Retinal pigment epithelial cell (primary cell): ENCODE data around the gene OR2F1.

Experiments used
- DNase-seq: peaks from one replicate; pipeline ENCODE4 v3.0.0-alpha.2; 2010; ENCODE audit warnings: low read depth
- H3K4me3 ChIP-seq: 2 replicates; pipeline ENCODE4 v1.5.1; 2011; ENCODE audit warnings: mild to moderate bottlenecking, low read length, control low read depth, moderate library complexity
- TF ChIP-seq, protein P1 (sequence below): conservative IDR thresholded peaks from 2 replicates; pipeline ENCODE4 v1.5.1; 2011; ENCODE audit warnings: low read depth, low read length, control low read depth, inconsistent platforms

Gene OR2F1

DNA sequence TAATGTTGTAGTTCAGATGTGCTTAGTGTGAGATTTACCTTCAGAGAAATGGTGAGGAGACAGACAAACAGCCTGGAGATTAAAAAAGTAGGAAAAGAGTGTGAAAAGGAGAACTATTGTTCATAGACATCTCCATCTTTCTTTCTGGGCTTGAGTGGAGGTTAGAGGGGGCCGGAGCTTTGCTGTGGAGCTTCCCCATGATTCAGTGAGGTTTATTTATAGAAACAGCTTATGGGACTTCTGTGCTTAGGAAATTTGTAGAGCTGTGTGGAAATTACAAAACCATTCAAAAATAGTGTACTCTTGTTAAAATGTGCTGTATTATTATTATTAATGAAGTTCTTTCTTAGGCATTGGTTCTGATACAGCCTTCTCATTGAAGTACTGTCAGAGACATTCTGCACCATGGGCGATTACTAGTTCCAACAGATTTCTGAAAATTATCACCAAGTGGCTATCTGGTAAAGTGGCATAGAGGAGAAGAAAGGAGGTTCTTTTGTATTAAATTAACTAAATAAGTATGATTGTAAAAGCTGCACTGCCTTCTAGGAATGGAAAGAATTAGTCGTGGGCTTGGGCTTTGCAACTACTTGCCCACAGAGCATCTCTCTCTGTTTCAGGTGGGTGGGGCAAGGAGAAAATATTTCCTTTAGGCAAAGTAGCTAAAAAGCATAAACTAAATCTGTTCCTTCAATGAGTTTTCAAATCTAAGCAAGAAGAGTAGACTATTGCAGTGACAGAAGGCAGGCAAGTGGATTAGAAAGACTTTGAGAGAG, 44.0 kb upstream of the OR2F1 start:
- DNase-seq: no peak
- no peak overlapping the region for H3K4me3 ChIP-seq
- TF ChIP-seq, protein P1, sequence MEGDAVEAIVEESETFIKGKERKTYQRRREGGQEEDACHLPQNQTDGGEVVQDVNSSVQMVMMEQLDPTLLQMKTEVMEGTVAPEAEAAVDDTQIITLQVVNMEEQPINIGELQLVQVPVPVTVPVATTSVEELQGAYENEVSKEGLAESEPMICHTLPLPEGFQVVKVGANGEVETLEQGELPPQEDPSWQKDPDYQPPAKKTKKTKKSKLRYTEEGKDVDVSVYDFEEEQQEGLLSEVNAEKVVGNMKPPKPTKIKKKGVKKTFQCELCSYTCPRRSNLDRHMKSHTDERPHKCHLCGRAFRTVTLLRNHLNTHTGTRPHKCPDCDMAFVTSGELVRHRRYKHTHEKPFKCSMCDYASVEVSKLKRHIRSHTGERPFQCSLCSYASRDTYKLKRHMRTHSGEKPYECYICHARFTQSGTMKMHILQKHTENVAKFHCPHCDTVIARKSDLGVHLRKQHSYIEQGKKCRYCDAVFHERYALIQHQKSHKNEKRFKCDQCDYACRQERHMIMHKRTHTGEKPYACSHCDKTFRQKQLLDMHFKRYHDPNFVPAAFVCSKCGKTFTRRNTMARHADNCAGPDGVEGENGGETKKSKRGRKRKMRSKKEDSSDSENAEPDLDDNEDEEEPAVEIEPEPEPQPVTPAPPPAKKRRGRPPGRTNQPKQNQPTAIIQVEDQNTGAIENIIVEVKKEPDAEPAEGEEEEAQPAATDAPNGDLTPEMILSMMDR: no peak

DNA sequence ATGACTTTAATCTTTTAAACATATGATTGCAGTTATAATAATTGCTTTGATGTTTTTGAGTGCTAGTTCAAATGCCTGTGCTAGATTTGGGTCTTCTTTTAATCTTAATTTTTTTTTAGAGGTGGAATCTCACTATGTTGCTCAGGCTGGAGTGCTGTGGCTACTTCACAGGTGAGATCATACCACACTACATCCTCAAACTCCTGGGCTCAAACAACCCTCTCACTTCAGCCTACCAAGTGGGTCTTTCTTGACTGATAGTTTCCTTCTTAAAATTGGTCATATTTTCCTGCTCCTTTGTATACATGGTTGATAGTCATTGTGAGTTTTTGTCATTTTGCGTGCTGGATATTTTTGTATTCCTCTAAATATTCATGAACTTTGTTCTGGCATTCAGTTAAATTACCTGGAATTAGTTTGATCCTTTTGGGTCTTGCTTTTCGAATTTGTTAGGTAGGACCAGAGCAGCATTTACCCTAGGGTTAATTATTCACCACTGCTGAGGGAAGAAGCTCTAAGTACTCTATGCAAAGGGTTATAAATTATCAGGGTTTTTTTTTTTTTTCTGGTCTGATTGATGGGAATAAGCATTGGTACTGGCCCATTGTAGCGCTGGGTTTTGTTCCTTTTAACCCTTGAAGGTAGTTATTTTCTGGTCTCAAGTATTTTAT, 40.6 kb upstream of the OR2F1 start:
- DNase-seq: no peak
- H3K4me3 ChIP-seq: no peak overlapping the region
- TF ChIP-seq, protein P1: no peak

DNA sequence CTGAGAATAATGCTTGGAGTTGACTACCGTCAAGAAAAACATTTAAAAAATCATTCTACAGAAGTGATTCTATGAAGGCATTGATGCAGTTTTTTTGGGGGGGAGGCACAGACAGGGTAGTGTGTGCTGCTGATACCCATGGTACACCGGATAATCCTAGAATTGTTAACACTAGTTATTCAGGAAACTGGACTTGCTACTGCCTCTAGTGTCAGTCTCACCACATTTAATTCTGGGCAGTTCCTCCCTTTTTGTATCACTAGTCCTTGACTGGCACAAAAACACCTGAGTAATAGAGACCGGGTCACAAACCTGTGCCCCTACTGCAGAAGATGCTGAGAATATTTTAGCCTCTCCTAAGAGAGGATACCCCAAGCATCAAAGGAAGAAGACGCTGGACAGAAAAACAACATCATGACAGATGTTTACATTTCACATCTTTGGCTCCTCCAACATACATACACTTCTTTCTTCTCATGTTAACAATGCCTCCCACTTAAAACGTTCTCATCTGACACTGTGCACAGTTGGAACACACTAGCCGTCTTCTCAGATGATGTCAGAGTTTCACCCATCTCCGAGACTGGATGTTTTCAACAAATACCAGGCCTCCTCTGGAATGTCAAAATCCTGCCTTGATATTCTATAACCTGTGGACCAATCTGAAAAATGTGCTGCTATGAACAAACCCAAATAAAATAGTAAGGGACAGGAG, 39.5 kb upstream of the OR2F1 start:
- H3K4me3 ChIP-seq: no peak overlapping the region
- TF ChIP-seq, protein P1: no peak
- no peak for DNase-seq

DNA sequence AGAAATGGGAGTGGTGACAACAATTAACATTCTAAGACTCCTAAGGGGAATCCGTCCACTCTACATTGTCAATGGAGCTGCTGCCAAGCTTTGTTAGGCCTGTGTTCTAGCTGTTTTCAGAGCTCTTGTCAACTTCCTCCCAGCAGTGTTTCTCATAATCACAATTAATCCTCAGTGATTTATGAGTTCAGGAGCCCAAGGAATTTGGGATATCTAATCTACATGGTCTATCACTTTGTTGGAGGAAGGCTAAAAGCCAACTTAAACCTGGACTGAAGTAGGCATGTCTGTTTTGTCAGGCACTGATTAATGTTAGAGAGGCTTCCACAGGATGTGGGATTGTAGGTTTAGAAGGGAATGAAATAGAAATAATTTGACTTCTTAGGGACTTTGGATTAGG, 29.8 kb upstream of the OR2F1 start:
- no peak overlapping the region for H3K4me3 ChIP-seq
- no peak for DNase-seq
- TF ChIP-seq, protein P1: no peak

DNA sequence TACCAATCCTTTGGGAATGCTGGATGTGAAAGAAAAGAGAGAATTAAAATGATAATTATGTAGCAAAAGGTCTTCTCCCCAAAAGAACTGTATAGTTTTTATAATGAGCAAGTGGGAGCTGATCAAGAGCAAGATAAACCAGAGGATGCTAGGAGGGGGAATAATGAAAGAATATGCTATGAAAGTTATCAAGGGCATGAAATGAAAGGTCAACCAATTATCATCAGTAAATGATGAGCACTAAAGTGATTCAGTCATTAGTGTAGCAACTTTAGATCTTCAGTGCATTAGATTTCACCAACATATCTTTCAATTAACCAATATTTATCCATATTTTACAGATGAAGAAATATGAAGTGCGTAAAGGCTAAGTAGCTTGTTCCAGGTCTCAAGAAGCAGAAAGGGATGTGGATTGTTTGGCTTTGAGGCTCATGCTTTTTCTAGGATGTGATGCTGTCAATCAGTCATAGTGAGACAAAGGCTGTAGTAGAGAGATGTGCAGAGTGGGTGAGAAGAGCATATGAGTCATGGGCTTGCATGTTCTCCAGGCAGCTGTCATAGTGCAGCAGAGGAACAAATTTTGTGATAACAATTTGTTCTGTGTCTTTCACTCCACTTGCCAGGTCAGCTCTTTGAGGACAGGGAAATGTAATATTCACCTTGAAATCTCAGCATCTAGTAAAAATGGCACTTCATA, 25.3 kb upstream of the OR2F1 start:
- DNase-seq: no peak
- no peak overlapping the region for H3K4me3 ChIP-seq
- TF ChIP-seq, protein P1: no peak

DNA sequence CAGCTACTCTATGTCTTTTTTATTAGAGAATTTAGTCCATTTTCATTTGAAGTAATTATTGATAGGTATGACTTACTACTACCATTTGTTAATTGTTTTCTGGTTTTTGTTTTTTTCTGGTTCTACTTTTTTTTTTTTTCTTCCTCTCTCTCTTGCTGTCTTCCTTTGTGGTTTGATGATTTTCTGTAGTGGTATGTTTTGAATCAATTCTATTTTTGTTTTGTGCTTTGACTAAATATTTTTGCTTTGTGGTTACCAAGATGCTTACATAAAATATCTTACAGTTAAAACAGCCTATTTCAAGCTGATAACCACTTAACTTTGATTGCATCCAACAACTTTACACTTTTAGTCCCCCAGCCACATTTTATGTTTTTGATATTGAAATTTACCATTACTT, 22.9 kb upstream of the OR2F1 start:
- DNase-seq: no peak
- no peak overlapping the region for H3K4me3 ChIP-seq
- TF ChIP-seq, protein P1: no peak
